ENCODE results near the gene GBP1. TPM values are rescaled to one million over a fixed set of nuclear protein-coding genes. Genes with fewer than 3 reads are reported as not detected.

GBP1 gene
- total RNA-seq, 1 donor from 2014 or later, result 17.4 TPM

DNA sequence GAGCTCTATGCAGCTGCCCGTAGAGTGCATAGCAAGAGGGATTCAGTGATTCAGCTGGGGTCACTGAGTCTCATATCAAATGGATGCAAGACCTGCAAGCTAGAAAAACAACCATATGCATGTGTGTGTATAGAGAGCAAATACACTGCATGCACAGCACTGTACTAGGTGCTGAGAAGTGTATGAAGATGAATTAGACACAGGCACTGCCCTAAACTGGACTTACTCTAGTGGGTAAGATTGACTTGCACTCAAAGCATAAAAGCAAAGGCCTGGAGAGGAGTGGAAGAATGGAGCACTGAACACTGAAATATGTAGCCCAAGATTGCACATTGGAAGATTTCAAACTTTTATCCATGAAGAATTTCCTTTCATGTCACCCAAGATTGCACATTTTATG is 5.5 kb upstream of the GBP1 start:
- H3K27me3 ChIP-seq, result no peaks in the 10 kb centered on the region
- H3K27ac ChIP-seq, result no peak overlapping the region
- no peak for DNase-seq (ENCODE audit: extremely low spot score in 2 of 2)
- H3K4me3 ChIP-seq, result peak overlapping the region; percentile 24 to 25
- peaks cover 15% of the 10 kb centered on the region for H3K4me1 ChIP-seq
- intact Hi-C loops (cut with DNase I), result no loop called here
- TF ChIP-seq, protein P1, sequence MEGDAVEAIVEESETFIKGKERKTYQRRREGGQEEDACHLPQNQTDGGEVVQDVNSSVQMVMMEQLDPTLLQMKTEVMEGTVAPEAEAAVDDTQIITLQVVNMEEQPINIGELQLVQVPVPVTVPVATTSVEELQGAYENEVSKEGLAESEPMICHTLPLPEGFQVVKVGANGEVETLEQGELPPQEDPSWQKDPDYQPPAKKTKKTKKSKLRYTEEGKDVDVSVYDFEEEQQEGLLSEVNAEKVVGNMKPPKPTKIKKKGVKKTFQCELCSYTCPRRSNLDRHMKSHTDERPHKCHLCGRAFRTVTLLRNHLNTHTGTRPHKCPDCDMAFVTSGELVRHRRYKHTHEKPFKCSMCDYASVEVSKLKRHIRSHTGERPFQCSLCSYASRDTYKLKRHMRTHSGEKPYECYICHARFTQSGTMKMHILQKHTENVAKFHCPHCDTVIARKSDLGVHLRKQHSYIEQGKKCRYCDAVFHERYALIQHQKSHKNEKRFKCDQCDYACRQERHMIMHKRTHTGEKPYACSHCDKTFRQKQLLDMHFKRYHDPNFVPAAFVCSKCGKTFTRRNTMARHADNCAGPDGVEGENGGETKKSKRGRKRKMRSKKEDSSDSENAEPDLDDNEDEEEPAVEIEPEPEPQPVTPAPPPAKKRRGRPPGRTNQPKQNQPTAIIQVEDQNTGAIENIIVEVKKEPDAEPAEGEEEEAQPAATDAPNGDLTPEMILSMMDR (IDR thresholded peaks at IDR 0.05), result no peak
- TF ChIP-seq POLR2A (IDR thresholded peaks at IDR 0.05) (no peak), POLR2AphosphoS5 (IDR thresholded peaks at IDR 0.05; ENCODE audit: insufficient read depth in 1 of 2, low read depth in 1 of 2) (no peak)
- H3K9me3 ChIP-seq, result no peaks in the 10 kb centered on the region
- H3K36me3 ChIP-seq, result no peaks in the 10 kb centered on the region

DNA sequence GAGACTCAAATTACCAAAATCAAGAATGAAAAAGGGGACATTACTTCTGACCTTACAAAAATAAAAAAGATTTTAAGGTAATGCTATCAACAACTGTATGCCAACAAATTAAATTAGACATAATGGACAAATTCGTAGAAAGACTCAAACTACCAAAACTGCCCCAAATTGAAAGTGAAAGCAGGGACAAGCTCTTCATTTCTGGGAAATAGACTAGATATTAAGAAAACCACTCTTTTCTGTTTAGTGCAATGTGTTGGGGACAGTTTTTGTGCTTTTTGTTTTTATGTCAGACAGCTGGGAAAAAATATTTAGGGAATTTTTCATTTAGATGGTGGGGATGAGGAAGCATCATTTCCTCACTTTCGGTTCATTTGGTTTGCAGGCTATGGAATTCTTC is 4.9 kb upstream of the GBP1 start:
- Histone ChIP-seq H3K9me3 (no peaks in the 10 kb centered on the region), H3K4me1 (peaks cover 16% of the 10 kb centered on the region), H3K27me3 (no peaks in the 10 kb centered on the region), H3K4me3 (peak overlapping the region; percentile 24 to 25), H3K27ac (peak overlapping the region; percentile 64), H3K36me3 (no peaks in the 10 kb centered on the region)
- intact Hi-C loops (cut with DNase I), result no loop called here
- no peak for DNase-seq (ENCODE audit: extremely low spot score in 2 of 2)
- TF ChIP-seq, protein P1 (IDR thresholded peaks at IDR 0.05), result no peak
- peak in 1 of 2 donors; percentile 22 for TF ChIP-seq POLR2AphosphoS5 (IDR thresholded peaks at IDR 0.05; ENCODE audit: insufficient read depth in 1 of 2, low read depth in 1 of 2)
- no peak for TF ChIP-seq POLR2A (IDR thresholded peaks at IDR 0.05)

DNA sequence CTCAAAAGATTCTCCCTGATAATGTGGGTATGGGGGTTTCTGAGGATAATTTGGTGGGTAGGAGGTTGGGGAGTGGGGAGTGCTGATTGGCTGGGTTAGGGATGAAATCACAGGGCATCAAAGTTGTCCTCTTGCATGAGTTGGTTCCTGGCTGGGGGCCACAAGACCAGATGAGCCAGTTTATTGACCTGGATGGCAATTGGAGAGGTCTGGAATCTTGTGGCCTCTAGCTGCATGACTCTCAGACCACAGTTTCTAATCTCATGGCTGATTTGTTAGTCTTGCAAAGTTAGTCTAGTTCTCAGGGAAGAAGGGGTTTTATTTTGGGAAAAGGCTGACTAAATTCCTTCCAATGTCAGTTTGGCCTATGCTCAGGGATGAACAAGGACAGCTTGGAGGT is 3.3 kb upstream of the GBP1 start:
- no peaks in the 10 kb centered on the region for H3K36me3 ChIP-seq
- H3K4me1 ChIP-seq, result peaks cover 26% of the 10 kb centered on the region
- H3K27me3 ChIP-seq, result no peaks in the 10 kb centered on the region
- no peaks in the 10 kb centered on the region for H3K9me3 ChIP-seq
- DNase-seq (ENCODE audit: extremely low spot score in 2 of 2), result no peak
- TF ChIP-seq POLR2A (IDR thresholded peaks at IDR 0.05) (no peak), POLR2AphosphoS5 (IDR thresholded peaks at IDR 0.05; ENCODE audit: insufficient read depth in 1 of 2, low read depth in 1 of 2) (no peak)
- TF ChIP-seq, protein P1 (IDR thresholded peaks at IDR 0.05), result no peak
- intact Hi-C loops (cut with DNase I), result no loop called here
- peak overlapping the region; percentile 67 for H3K27ac ChIP-seq
- no peak overlapping the region for H3K4me3 ChIP-seq

DNA sequence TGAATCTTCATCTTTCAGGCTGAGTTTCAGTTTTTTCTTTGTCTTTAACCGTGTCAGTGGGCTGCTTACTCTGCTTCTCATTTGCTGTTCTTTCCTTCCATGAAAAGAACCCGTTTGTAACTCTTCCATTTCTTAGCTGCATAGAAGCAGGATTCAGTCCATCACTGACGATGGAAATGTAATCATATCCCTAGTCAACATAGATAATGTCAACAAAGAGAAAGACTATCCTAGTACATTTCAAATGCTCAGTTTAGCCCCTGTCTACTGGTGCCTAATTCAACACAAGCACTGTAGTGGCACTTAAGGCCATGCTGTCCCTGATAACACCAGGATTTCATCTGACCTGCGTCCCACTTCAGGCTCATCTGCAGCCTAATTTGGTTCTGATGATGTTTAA is 376 bp downstream of the GBP1 start:
- TF ChIP-seq, protein P1 (IDR thresholded peaks at IDR 0.05), result no peak
- TF ChIP-seq POLR2AphosphoS5 (IDR thresholded peaks at IDR 0.05; ENCODE audit: insufficient read depth in 1 of 2, low read depth in 1 of 2), result no peak
- no peak for TF ChIP-seq POLR2A (IDR thresholded peaks at IDR 0.05)
- Histone ChIP-seq H3K9me3 (no peaks in the 10 kb centered on the region), H3K27me3 (no peaks in the 10 kb centered on the region), H3K27ac (peak overlapping the region; percentile 91), H3K4me1 (peaks cover 55% of the 10 kb centered on the region), H3K4me3 (peak overlapping the region; percentile 53 to 56), H3K36me3 (peaks cover 0 to 5% of the 10 kb centered on the region in 2 donors)
- intact Hi-C loops (cut with DNase I), result no loop called here
- DNase-seq (ENCODE audit: extremely low spot score in 2 of 2), result no peak

DNA sequence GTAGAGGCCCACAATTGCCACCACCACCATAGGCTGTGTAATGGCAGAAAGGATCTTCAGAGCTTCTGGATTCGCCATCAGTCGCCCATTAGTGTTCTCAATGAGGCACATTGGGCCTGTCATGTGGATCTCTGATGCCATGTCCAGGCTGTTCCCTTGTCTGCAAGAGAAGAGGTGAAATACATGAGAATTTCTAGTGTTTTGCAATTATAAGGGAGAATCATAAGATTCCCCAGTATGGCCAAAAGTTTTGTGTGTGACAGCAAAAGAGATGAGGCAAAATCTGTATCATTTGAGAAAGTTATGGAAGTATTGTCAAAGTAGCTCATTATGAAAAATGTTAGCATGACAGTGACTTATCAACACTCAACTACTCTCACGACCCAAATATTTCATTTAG is 1.9 kb downstream of the GBP1 start:
- peaks cover 48% of the 10 kb centered on the region for H3K4me1 ChIP-seq
- TF ChIP-seq POLR2AphosphoS5 (IDR thresholded peaks at IDR 0.05; ENCODE audit: insufficient read depth in 1 of 2, low read depth in 1 of 2) (no peak), POLR2A (IDR thresholded peaks at IDR 0.05) (no peak)
- TF ChIP-seq, protein P1 (IDR thresholded peaks at IDR 0.05), result no peak
- H3K27me3 ChIP-seq, result no peaks in the 10 kb centered on the region
- no peaks in the 10 kb centered on the region for H3K9me3 ChIP-seq
- no peak for DNase-seq (ENCODE audit: extremely low spot score in 2 of 2)
- H3K4me3 ChIP-seq, result no peak overlapping the region
- peaks cover 0 to 19% of the 10 kb centered on the region in 2 donors for H3K36me3 ChIP-seq
- intact Hi-C loops (cut with DNase I), result no loop called here
- H3K27ac ChIP-seq, result peak overlapping the region; percentile 91
